ENCODE data around the gene ADAM10. TPM values are rescaled to one million over a fixed set of nuclear protein-coding genes. Genes with fewer than 3 reads are reported as not detected.

The ADAM10 gene
- total RNA-seq, 1 experiment from 2014 or later = 87.4 TPM

- DNase-seq (ENCODE audit: extremely low read depth, low read depth) = no peak
These were observed 65.3 kb downstream of the ADAM10 start for GRCh38 chr15:58684036-58684710.

- no peak for DNase-seq (ENCODE audit: extremely low read depth, low read depth)
These were observed 67.3 kb downstream of the ADAM10 start for GRCh38 chr15:58682234-58682633.

GRCh38 chr15:58678683-58679082 lies 70.8 kb downstream of the ADAM10 start:
- DNase-seq (ENCODE audit: extremely low read depth, low read depth) = no peak

- DNase-seq (ENCODE audit: extremely low read depth, low read depth) = no peak
These were observed 72.1 kb downstream of the ADAM10 start for GRCh38 chr15:58677426-58677825.

- no peak for DNase-seq (ENCODE audit: extremely low read depth, low read depth)
These were observed 72.7 kb downstream of the ADAM10 start for GRCh38 chr15:58676766-58677165.

- DNase-seq (ENCODE audit: extremely low read depth, low read depth) = no peak
These were observed 78.3 kb downstream of the ADAM10 start for GRCh38 chr15:58671186-58671585.

- no peak for DNase-seq (ENCODE audit: extremely low read depth, low read depth)
These were observed 80.4 kb downstream of the ADAM10 start for GRCh38 chr15:58669108-58669507.

GRCh38 chr15:58666957-58667356 lies 82.5 kb downstream of the ADAM10 start:
- DNase-seq (ENCODE audit: extremely low read depth, low read depth) = no peak

- no peak for DNase-seq (ENCODE audit: extremely low read depth, low read depth)
These were observed 83.8 kb downstream of the ADAM10 start for GRCh38 chr15:58665672-58666071.

- no peak for DNase-seq (ENCODE audit: extremely low read depth, low read depth)
These were observed 99.4 kb downstream of the ADAM10 start for GRCh38 chr15:58650102-58650501.

- DNase-seq (ENCODE audit: extremely low read depth, low read depth) = no peak
These were observed 100.3 kb downstream of the ADAM10 start for GRCh38 chr15:58649175-58649574.

- no peak for DNase-seq (ENCODE audit: extremely low read depth, low read depth)
These were observed 105.5 kb downstream of the ADAM10 start for GRCh38 chr15:58643996-58644395.

- DNase-seq (ENCODE audit: extremely low read depth, low read depth) = no peak
These were observed 107.8 kb downstream of the ADAM10 start for GRCh38 chr15:58641660-58642059.

- no peak for DNase-seq (ENCODE audit: extremely low read depth, low read depth)
These were observed 109.5 kb downstream of the ADAM10 start for GRCh38 chr15:58639992-58640391.

GRCh38 chr15:58639002-58639756 lies 110.3 kb downstream of the ADAM10 start:
- DNase-seq (ENCODE audit: extremely low read depth, low read depth) = no peak

GRCh38 chr15:58632789-58633188 lies 116.7 kb downstream of the ADAM10 start:
- no peak for DNase-seq (ENCODE audit: extremely low read depth, low read depth)

- no peak for DNase-seq (ENCODE audit: extremely low read depth, low read depth)
These were observed 118.2 kb downstream of the ADAM10 start for GRCh38 chr15:58631319-58631718.

GRCh38 chr15:58629625-58630024 lies 119.9 kb downstream of the ADAM10 start:
- DNase-seq (ENCODE audit: extremely low read depth, low read depth) = no peak

- no peak for DNase-seq (ENCODE audit: extremely low read depth, low read depth)
These were observed 121.1 kb downstream of the ADAM10 start for GRCh38 chr15:58628206-58628947.

- DNase-seq (ENCODE audit: extremely low read depth, low read depth) = no peak
These were observed 121.8 kb downstream of the ADAM10 start for GRCh38 chr15:58627701-58628100.

- no peak for DNase-seq (ENCODE audit: extremely low read depth, low read depth)
These were observed 122.5 kb downstream of the ADAM10 start for GRCh38 chr15:58627046-58627445.

GRCh38 chr15:58626378-58626777 lies 123.1 kb downstream of the ADAM10 start:
- no peak for DNase-seq (ENCODE audit: extremely low read depth, low read depth)

All from NCI-H460 (cell line).